ENCODE results near the gene TTC34.

DNA sequence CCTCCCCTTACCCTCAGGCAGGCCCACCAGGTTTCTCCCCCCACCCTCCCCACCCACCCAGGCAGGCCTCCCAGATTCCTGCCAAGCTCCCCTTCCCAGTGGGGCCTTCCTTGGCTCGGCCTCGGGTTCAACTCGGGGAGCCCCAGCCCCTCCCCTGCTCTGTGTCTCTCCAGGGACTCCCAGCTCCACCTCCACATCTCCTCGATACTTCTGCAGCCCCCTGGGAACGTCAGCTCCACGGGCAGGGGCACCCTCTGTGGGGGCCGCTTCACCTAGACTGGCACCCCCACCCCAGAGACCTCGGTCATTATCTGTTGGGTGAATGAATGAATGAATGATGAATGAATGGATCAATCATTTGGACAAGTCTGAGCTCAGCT, 169.5 kb downstream of the TTC34 start:
- TF ChIP-seq POLR2AphosphoS5 (IDR thresholded peaks at IDR 0.05) (no peak), POLR2A (IDR thresholded peaks at IDR 0.05) (no peak)
